PC-3 (cell line): Measurements from ENCODE around the gene GLS. TPM values are rescaled to one million over a fixed set of nuclear protein-coding genes. Genes with fewer than 3 reads are reported as not detected.

Source experiments
- ATAC-seq: fragments of 200-7000 bp; cut with Tn5 transposase; 2 replicates; pipeline ENCODE4 v1.9.1; 2020; ENCODE audit warnings: mild to moderate bottlenecking, moderate library complexity
- BruUV-seq: library from RNA; stranded (reverse); fragments of 400-500 nt; replicated peaks from 2 replicates; lab custom pipeline; 2021; lab: Mats Ljungman, UMichigan
- CTCF ChIA-PET: fragments of 300-600 bp; sonication (Branson Sonifier 250); formaldehyde crosslinking; loops from one replicate; lab custom pipeline; 2022; ENCODE audit warnings: antibody characterized with exemption; lab: Charles Lee
- POLR2A ChIA-PET: fragments of 300-600 bp; sonication (Branson Sonifier 250); formaldehyde crosslinking; loops from one replicate; lab custom pipeline; 2022; ENCODE audit warnings: antibody characterized with exemption; ENCODE audit not compliant: unreplicated experiment; lab: Charles Lee
- DNase-seq: peaks from one replicate; pipeline ENCODE4 v3.0.0-alpha.2; 2015
- H2AFZ ChIP-seq: fragments of 300-600 bp; sonication (generic); 2 replicates; pipeline ENCODE4 v1.6.0; 2016; ENCODE audit warnings: antibody characterized with exemption, low read length
- H3F3A ChIP-seq: fragments of 300-600 bp; sonication (generic); one replicate; pipeline ENCODE4 v1.6.0; 2017; ENCODE audit warnings: antibody characterized with exemption, low read length, control low read depth, mild to moderate bottlenecking; ENCODE audit not compliant: unreplicated experiment
- H3K27ac ChIP-seq: fragments of 300-600 bp; sonication (generic); 2 replicates; pipeline ENCODE4 v1.5.1; 2016; ENCODE audit warnings: mild to moderate bottlenecking, low read length
- H3K27me3 ChIP-seq: fragments of 300-600 bp; sonication (generic); 2 replicates; pipeline ENCODE4 v1.6.1; 2016; ENCODE audit warnings: low read length, mixed read lengths
- H3K36me3 ChIP-seq: fragments of 300-600 bp; sonication (generic); 2 replicates; pipeline ENCODE4 v1.6.1; 2016; ENCODE audit warnings: low read depth, mixed run types, low read length, mixed read lengths
- H3K4me1 ChIP-seq: fragments of 300-600 bp; sonication (generic); 2 replicates; pipeline ENCODE4 v1.5.1; 2016; ENCODE audit warnings: low read length; ENCODE audit not compliant: insufficient read depth
- H3K4me2 ChIP-seq: fragments of 300-600 bp; sonication (generic); 2 replicates; pipeline ENCODE4 v1.6.0; 2016; ENCODE audit warnings: low read length
- H3K4me3 ChIP-seq: fragments of 300-600 bp; sonication (generic); 2 replicates; pipeline ENCODE4 v1.5.1; 2016; ENCODE audit warnings: mild to moderate bottlenecking, low read length, mixed read lengths
- H3K79me2 ChIP-seq: fragments of 300-600 bp; sonication (generic); 2 replicates; pipeline ENCODE4 v1.6.1; 2017; ENCODE audit warnings: low read length, mixed read lengths
- H3K9ac ChIP-seq: fragments of 300-600 bp; sonication (generic); 2 replicates; pipeline ENCODE4 v1.6.0; 2016; ENCODE audit warnings: mild to moderate bottlenecking, low read length
- H3K9me2 ChIP-seq: fragments of 300-600 bp; sonication (generic); replicated peaks from 2 replicates; pipeline ENCODE4 v1.6.1; 2016; ENCODE audit warnings: mixed run types, low read length, mixed read lengths
- H3K9me3 ChIP-seq: fragments of 300-600 bp; sonication (generic); 2 replicates; pipeline ENCODE4 v1.6.1; 2016; ENCODE audit warnings: low read length, mixed read lengths
- H4K20me1 ChIP-seq: fragments of 300-600 bp; sonication (generic); 2 replicates; pipeline ENCODE4 v1.6.1; 2016; ENCODE audit warnings: low read length, mixed read lengths
- CTCF ChIP-seq: fragments of 300-600 bp; sonication (generic); conservative IDR thresholded peaks from 2 replicates; pipeline ENCODE4 v1.5.1; 2017; ENCODE audit warnings: antibody characterized with exemption, low read depth, mild to moderate bottlenecking, low read length
- EZH2 ChIP-seq: fragments of 300-600 bp; sonication (generic); IDR thresholded peaks from one replicate; pipeline ENCODE4 v1.6.1; 2017; ENCODE audit warnings: antibody characterized with exemption, mild to moderate bottlenecking, low read length; ENCODE audit not compliant: unreplicated experiment
- EZH2phosphoT487 ChIP-seq: fragments of 300-600 bp; sonication (generic); IDR thresholded peaks from 2 replicates; pipeline ENCODE4 v1.6.1; 2018; ENCODE audit warnings: mild to moderate bottlenecking, antibody characterized with exemption, low read length, borderline replicate concordance
- intact Hi-C: fragments of 100-400 bp; cut with micrococcal nuclease; formaldehyde crosslinking; loops from 2 replicates; pipeline ENCODE4 v1.9.0; 2023
- total RNA-seq: library from RNA; depleted of rRNA; stranded (reverse); fragments of >200 nt; gene quantifications from 2 replicates; pipeline ENCODE4 v1.2.3, GENCODE V29; 2014

Gene GLS
- total RNA-seq, 1 experiment from 2014 or later = 67.4 TPM

GRCh38 chr2:191001624-191002023 lies 121.0 kb downstream of the GLS start:
- Histone ChIP-seq H3K36me3 (peaks cover 92% of the 10 kb centered on the region), H3F3A (no peaks in the 10 kb centered on the region), H3K27ac (no peak overlapping the region), H3K4me3 (no peak overlapping the region), H3K9ac (no peak overlapping the region), H3K27me3 (no peaks in the 10 kb centered on the region), H4K20me1 (no peaks in the 10 kb centered on the region), H3K4me2 (no peak overlapping the region), H2AFZ (no peak overlapping the region), H3K9me2 (no peaks in the 10 kb centered on the region), H3K9me3 (no peaks in the 10 kb centered on the region), H3K79me2 (no peaks in the 10 kb centered on the region), H3K4me1 (no peaks in the 10 kb centered on the region)
- CTCF ChIA-PET = no interaction called here
- ATAC-seq (no peak), DNase-seq (no peak)
- BruUV-seq = no TSS peak
- POLR2A ChIA-PET = no interaction called here
- TF ChIP-seq CTCF (no peak), EZH2 (no peak), EZH2phosphoT487 (no peak)
- intact Hi-C loops = no loop called here

- no peaks in the 10 kb centered on the region for H3K4me1 ChIP-seq
- H3K79me2 ChIP-seq = no peaks in the 10 kb centered on the region
- no peaks in the 10 kb centered on the region for H3K27me3 ChIP-seq
- intact Hi-C loops = no loop called here
- no peaks in the 10 kb centered on the region for H4K20me1 ChIP-seq
- no peak overlapping the region for H3K4me2 ChIP-seq
- ChIA-PET POLR2A (no interaction called here), CTCF (no interaction called here)
- ATAC-seq = no peak
- H3K9me3 ChIP-seq = no peaks in the 10 kb centered on the region
- no peak for DNase-seq
- peaks cover 96% of the 10 kb centered on the region for H3K36me3 ChIP-seq
- H2AFZ ChIP-seq = no peak overlapping the region
- no peak overlapping the region for H3K27ac ChIP-seq
- no peaks in the 10 kb centered on the region for H3F3A ChIP-seq
- no peak overlapping the region for H3K9ac ChIP-seq
- no peak overlapping the region for H3K4me3 ChIP-seq
- no peaks in the 10 kb centered on the region for H3K9me2 ChIP-seq
- TF ChIP-seq EZH2phosphoT487 = no peak
- no TSS peak for BruUV-seq
Measured at GRCh38 chr2:191003405-191004309, 123.0 kb downstream of the GLS start.

GRCh38 chr2:191006297-191006696 lies 125.7 kb downstream of the GLS start:
- CTCF ChIA-PET = no interaction called here
- Histone ChIP-seq H3K4me2 (no peak overlapping the region), H3K4me1 (peaks cover 8% of the 10 kb centered on the region), H3K36me3 (peaks cover 79% of the 10 kb centered on the region), H3F3A (no peaks in the 10 kb centered on the region), H3K9ac (no peak overlapping the region), H3K4me3 (no peak overlapping the region), H3K27me3 (no peaks in the 10 kb centered on the region), H3K9me2 (no peaks in the 10 kb centered on the region), H3K9me3 (no peaks in the 10 kb centered on the region), H3K27ac (no peak overlapping the region), H3K79me2 (peaks cover 11% of the 10 kb centered on the region), H2AFZ (no peak overlapping the region), H4K20me1 (no peaks in the 10 kb centered on the region)
- no TSS peak for BruUV-seq
- intact Hi-C loops = no loop called here
- ATAC-seq (no peak), DNase-seq (no peak)
- no peak for TF ChIP-seq EZH2
- no peak for TF ChIP-seq CTCF
- TF ChIP-seq EZH2phosphoT487 = no peak
- POLR2A ChIA-PET = no interaction called here
